Pancreas (tissue), 10 donors: Measurements from ENCODE around the gene LINGO1. TPM values are rescaled to one million over a fixed set of nuclear protein-coding genes. Genes with fewer than 3 reads are reported as not detected.

Source experiments
- ATAC-seq, 4 donors: fragments of 200-7000 bp; cut with Tn5 transposase; one replicate each; pipeline versions ENCODE4 v1.8.0 to v1.9.1; 2020; ENCODE audit warnings: mild to moderate bottlenecking in 4 of 4, moderate library complexity in 4 of 4
- DNase-seq, 6 donors: peaks; one replicate each; pipeline ENCODE4 v3.0.0-alpha.2; 2020
- FAIRE-seq: peaks from 2 replicates; lab custom pipeline; 2012; peaks lifted over from hg19 to GRCh38; lab: Jason Lieb, UNC
- H3K27ac ChIP-seq, 4 donors: fragments of 200-600 bp; sonication (generic); 1 replicate in 3 of 4; 2 replicates in 1 of 4; pipeline versions ENCODE4 v1.5.0 to v1.8.0; 2020
- H3K27me3 ChIP-seq, 4 donors: fragments of 200-600 bp; one replicate each; pipeline ENCODE4 v1.8.0; 2021
- H3K36me3 ChIP-seq, 3 donors: fragments of 200-600 bp; sonication (generic) in 1 of 3; one replicate each; pipeline versions ENCODE4 v1.5.0 to v1.8.0; 2020 to 2021
- H3K4me1 ChIP-seq, 3 donors: fragments of 200-600 bp; one replicate each; pipeline ENCODE4 v1.8.0; 2021
- H3K4me3 ChIP-seq, 4 donors: fragments of 200-600 bp; sonication (generic) in 2 of 4; one replicate each; pipeline versions ENCODE4 v1.5.0 to v1.8.0; 2020 to 2021
- H3K9me3 ChIP-seq, 4 donors: fragments of 200-600 bp; one replicate each; pipeline ENCODE4 v1.8.0; 2021
- WGBS, 2 donors: extraction: QIAGEN DNeasy Blood & Tissue Kit; methylation state at CpG; one replicate each; pipeline ENCODE4 v1.1.7; 2013; 5-methylcytosine and 5-hydroxymethylcytosine counted together
- intact Hi-C, 3 donors: fragments of 100-400 bp; cut with DNase I; formaldehyde crosslinking; loops; one replicate each; pipeline versions ENCODE4 v1.11.1 to v1.14.2; 2022
- polyA plus RNA-seq, 2 donors: library from polyadenylated mRNA; stranded (reverse); fragments of 200-250 nt; gene quantifications; one replicate each; pipeline ENCODE4 v1.2.3, GENCODE V29; 2013
- total RNA-seq, 6 donors: library from RNA; stranded (reverse); fragmentation: NEBNext Ultra II Directional in 4 of 6; extraction: Animal tissue kit (Norgen Biotek cat#: 25700) in 4 of 6; gene quantifications; one replicate each; pipeline versions ENCODE4 v1.2.1 to v1.2.4, GENCODE V29; 2021 to 2023
- TF ChIP-seq, protein P1 (sequence below), 4 donors: fragments of 200-600 bp; sonication (generic) in 3 of 4; IDR thresholded peaks; one replicate each; pipeline versions ENCODE4 v1.5.0 to v1.8.0; 2021; ENCODE audit warnings: antibody characterized with exemption in 4 of 4
- donor health status: healthy with polysubstance abuse.
- donor health status: DM: no; HTN: no; CAD: no; lungs with moderate emphysema.
- donor health status: DM: no; HTN: no; CAD: no.
- donor health status: control.
- donor health status: control.
- donor health status: Bipolar disorder and iron deficiency.
- donor health status: DM: yes; HTN: yes; CAD: no.
- donor health status: DM: no; HTN: no; CAD: no.
- donor health status: DM: no; HTN: no; CAD: no.
- donor health status: DM: yes; HTN: yes; CAD: no.

The LINGO1 gene
- total and polyA plus RNA-seq, 8 donors: 0.80 to 3.0 (median 1.7) TPM

DNA sequence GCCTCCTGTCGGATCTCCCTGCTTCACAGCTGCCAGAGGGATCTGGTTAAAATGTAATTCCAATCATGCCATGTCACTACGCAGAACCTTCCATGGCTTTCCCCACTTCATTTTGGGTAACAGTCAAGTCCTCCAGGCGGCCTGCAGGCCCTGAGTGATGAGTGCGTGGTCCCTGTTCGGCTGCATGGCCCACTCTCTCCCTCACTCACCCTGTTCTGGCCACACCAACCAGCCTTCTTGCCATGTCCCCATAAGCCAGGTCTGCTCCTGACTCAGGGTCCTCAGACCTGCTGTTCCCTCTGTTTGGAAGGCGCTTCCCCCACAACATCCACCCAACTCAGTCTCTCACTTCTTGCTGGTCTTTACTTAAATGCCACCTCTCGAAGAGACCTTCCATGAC lies 41.6 kb upstream of the LINGO1 start:
- no peak overlapping the region for H3K27ac ChIP-seq
- TF ChIP-seq, protein P1, sequence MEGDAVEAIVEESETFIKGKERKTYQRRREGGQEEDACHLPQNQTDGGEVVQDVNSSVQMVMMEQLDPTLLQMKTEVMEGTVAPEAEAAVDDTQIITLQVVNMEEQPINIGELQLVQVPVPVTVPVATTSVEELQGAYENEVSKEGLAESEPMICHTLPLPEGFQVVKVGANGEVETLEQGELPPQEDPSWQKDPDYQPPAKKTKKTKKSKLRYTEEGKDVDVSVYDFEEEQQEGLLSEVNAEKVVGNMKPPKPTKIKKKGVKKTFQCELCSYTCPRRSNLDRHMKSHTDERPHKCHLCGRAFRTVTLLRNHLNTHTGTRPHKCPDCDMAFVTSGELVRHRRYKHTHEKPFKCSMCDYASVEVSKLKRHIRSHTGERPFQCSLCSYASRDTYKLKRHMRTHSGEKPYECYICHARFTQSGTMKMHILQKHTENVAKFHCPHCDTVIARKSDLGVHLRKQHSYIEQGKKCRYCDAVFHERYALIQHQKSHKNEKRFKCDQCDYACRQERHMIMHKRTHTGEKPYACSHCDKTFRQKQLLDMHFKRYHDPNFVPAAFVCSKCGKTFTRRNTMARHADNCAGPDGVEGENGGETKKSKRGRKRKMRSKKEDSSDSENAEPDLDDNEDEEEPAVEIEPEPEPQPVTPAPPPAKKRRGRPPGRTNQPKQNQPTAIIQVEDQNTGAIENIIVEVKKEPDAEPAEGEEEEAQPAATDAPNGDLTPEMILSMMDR (IDR thresholded peaks at IDR 0.05): no peak
- no peaks in the 10 kb centered on the region for H3K9me3 ChIP-seq
- ATAC-seq (no peak), FAIRE-seq (no peak), DNase-seq (no peak)
- H3K36me3 ChIP-seq: no peaks in the 10 kb centered on the region
- H3K4me3 ChIP-seq: no peak overlapping the region
- no peaks in the 10 kb centered on the region for H3K4me1 ChIP-seq
- 77 to 78% methylated on average over 7 of the region's 7 CpGs for WGBS, 2 donors
- H3K27me3 ChIP-seq: no peaks in the 10 kb centered on the region
- intact Hi-C loops: no loop called here

DNA sequence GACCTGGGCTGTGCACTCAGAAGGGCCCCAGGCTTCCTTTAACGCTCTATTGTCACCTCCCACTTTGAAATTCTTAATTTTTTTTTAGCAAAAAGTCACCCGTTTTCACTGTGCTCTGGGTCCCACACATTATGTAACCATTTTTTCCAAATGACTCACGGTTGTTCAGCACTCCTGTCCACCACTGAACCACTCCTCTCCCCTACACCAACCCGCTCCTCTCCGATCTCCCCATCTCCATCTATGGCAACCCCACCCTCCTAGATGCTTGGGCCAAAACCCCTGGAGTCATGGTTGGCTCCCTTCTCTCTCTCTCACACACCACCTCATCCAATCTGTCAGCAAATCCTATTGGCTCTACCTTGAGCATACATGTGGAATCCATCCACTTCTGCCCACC lies 41.2 kb upstream of the LINGO1 start:
- H3K27ac ChIP-seq: no peak overlapping the region
- H3K36me3 ChIP-seq: no peaks in the 10 kb centered on the region
- intact Hi-C loops: no loop called here
- H3K4me3 ChIP-seq: no peak overlapping the region
- ATAC-seq (no peak), FAIRE-seq (no peak), DNase-seq (no peak)
- TF ChIP-seq, protein P1 (IDR thresholded peaks at IDR 0.05): no peak
- no peaks in the 10 kb centered on the region for H3K27me3 ChIP-seq
- no peaks in the 10 kb centered on the region for H3K9me3 ChIP-seq
- no peaks in the 10 kb centered on the region for H3K4me1 ChIP-seq
- WGBS, 2 donors: 67 to 80% methylated on average over 5 of the region's 5 CpGs

- intact Hi-C loops: no loop called here
- H3K36me3 ChIP-seq: no peaks in the 10 kb centered on the region
- ATAC-seq (no peak), DNase-seq (no peak), FAIRE-seq (no peak)
- no peak overlapping the region for H3K27ac ChIP-seq
- no peaks in the 10 kb centered on the region for H3K9me3 ChIP-seq
- WGBS, 2 donors: 43 to 48% methylated on average over 6 to 7 of the region's 7 CpGs
- TF ChIP-seq, protein P1 (IDR thresholded peaks at IDR 0.05): no peak
- H3K27me3 ChIP-seq: no peaks in the 10 kb centered on the region
- no peak overlapping the region for H3K4me3 ChIP-seq
- no peaks in the 10 kb centered on the region for H3K4me1 ChIP-seq
Observed at GRCh38 chr15:77672135-77672534, 39.4 kb upstream of the LINGO1 start.

GRCh38 chr15:77671362-77672056 lies 38.8 kb upstream of the LINGO1 start:
- no peaks in the 10 kb centered on the region for H3K27me3 ChIP-seq
- no peaks in the 10 kb centered on the region for H3K9me3 ChIP-seq
- ATAC-seq (no peak), DNase-seq (peak in 1 of 6 donors; percentile 31), FAIRE-seq (no peak)
- no peak overlapping the region for H3K4me3 ChIP-seq
- H3K4me1 ChIP-seq: no peaks in the 10 kb centered on the region
- H3K27ac ChIP-seq: no peak overlapping the region
- no peaks in the 10 kb centered on the region for H3K36me3 ChIP-seq
- TF ChIP-seq, protein P1 (IDR thresholded peaks at IDR 0.05): no peak
- intact Hi-C loops: no loop called here
- WGBS, 2 donors: 70 to 80% methylated on average over 11 to 13 of the region's 13 CpGs
